ENCODE results near the gene ACP7. TPM values are rescaled to one million over a fixed set of nuclear protein-coding genes. Genes with fewer than 3 reads are reported as not detected.

ACP7 gene
- total and polyA plus RNA-seq, 10 of the 15 experiments (the other 5 are each of a cell fraction or from before 2014, with no cell fraction given) = not detected

- no TSS peak for BruUV-seq (replicated peaks)
- H3K79me2 ChIP-seq (ENCODE audit: control insufficient read depth, insufficient read depth, low read length) = no peaks in the 10 kb centered on the region
- ChIA-PET POLR2A (no interaction called here), SMC1A (ENCODE audit: uncharacterized antibody, unreplicated experiment) (interaction anchor here (0.6 to 0.7 kb wide), 2 partner anchors 39 to 88 kb away, joined by 3 read pairs; no protein-coding TSS in a partner anchor), CTCF (no interaction called here), RAD21 (ENCODE audit: unreplicated experiment) (no interaction called here)
- TF ChIP-seq SIN3A (IDR thresholded peaks at IDR 0.05; ENCODE audit: low read depth, low read length) = no peak
- FAIRE-seq = no peak
- no peak for ATAC-seq
- H3K27me3 ChIP-seq (replicated peaks in 1 of 2; ENCODE audit: control insufficient read depth in 2 of 2, insufficient read depth in 2 of 2, low read length in 1 of 2) = no peaks in the 10 kb centered on the region; a peak in 1 of 4 replicates
- no peak overlapping the region for H3K9ac ChIP-seq (ENCODE audit: control insufficient read depth, insufficient read depth, low read length)
- no peak overlapping the region for H2AFZ ChIP-seq (ENCODE audit: control insufficient read depth, low read depth, low read length)
- no peak overlapping the region for H3K4me3 ChIP-seq
- no peak overlapping the region for H3K27ac ChIP-seq (ENCODE audit: control insufficient read depth, insufficient read depth)
- WGBS (ENCODE audit: insufficient coverage, insufficient replicate concordance, low lambda C conversion rate, missing lambda C conversion rate) = 50% methylated on average over 2 of the region's 2 CpGs
- DNase-seq (ENCODE audit: low read depth, low spot score) = no peak
- no peaks in the 10 kb centered on the region; the same call in 2 of the 3 replicates for H3K9me3 ChIP-seq (replicated peaks; ENCODE audit: control insufficient read depth, insufficient read depth, low read length)
- intact Hi-C loops (cut with micrococcal nuclease; ENCODE audit: unreplicated experiment) (no loop called here), in situ Hi-C loops (cut with MboI) (no loop called here)
- H3K36me3 ChIP-seq (ENCODE audit: control insufficient read depth in 2 of 2, insufficient read depth in 2 of 2, low read length in 1 of 2) = no peaks in the 10 kb centered on the region
- no peaks in the 10 kb centered on the region for H4K20me1 ChIP-seq (ENCODE audit: control insufficient read depth, insufficient read depth)
- H3K4me1 ChIP-seq (ENCODE audit: control insufficient read depth, insufficient read depth, low read length) = no peaks in the 10 kb centered on the region
- no peak overlapping the region for H3K4me2 ChIP-seq (ENCODE audit: control insufficient read depth, insufficient read depth)
Observed at GRCh38 chr19:39054091-39054470, 30.1 kb upstream of the ACP7 start.

GRCh38 chr19:39057615-39058014, 26.6 kb upstream of the ACP7 start:
- no peak for FAIRE-seq
- ChIA-PET CTCF (interaction anchor here (1.2 to 2.1 kb wide), 2 partner anchors 20 to 95 kb away, joined by 4 to 8 read pairs; no protein-coding TSS in a partner anchor), SMC1A (ENCODE audit: uncharacterized antibody, unreplicated experiment) (interaction anchor here (0.6 kb wide), 1 partner anchor 266 kb away, joined by 4 read pairs; no protein-coding TSS in a partner anchor)
- no peak for TF ChIP-seq TAF1 (IDR thresholded peaks at IDR 0.05; ENCODE audit: borderline replicate concordance, low read depth, low read length)
- TF ChIP-seq MYB (IDR thresholded peaks at IDR 0.05; ENCODE audit: borderline replicate concordance, low read depth, low read length) = no peak
- no peak for TF ChIP-seq E2F8 (IDR thresholded peaks at IDR 0.05; ENCODE audit: low read depth, partially characterized antibody)
- no peak for TF ChIP-seq RCOR1 (conservative IDR thresholded peaks at IDR 0.05; ENCODE audit: low read depth, low read length)
- no peak for TF ChIP-seq ATF7 (IDR thresholded peaks at IDR 0.05; ENCODE audit: low read depth)
- no peak for TF ChIP-seq ZBED1 (IDR thresholded peaks at IDR 0.05; ENCODE audit: borderline replicate concordance)
- TF ChIP-seq LARP7 (IDR thresholded peaks at IDR 0.05) = no peak
- TF ChIP-seq E2F4 (IDR thresholded peaks at IDR 0.05; ENCODE audit: low read depth, low read length) = no peak
- TF ChIP-seq HDGF (IDR thresholded peaks at IDR 0.05) = no peak
- no peak for TF ChIP-seq USF2 (IDR thresholded peaks at IDR 0.05; ENCODE audit: borderline replicate concordance, low read depth, low read length)

More at GRCh38 chr19:39057615-39058014, 26.6 kb upstream of the ACP7 start:
- Histone ChIP-seq H3K4me2 (ENCODE audit: control insufficient read depth, insufficient read depth) (no peak overlapping the region), H3K27me3 (replicated peaks in 1 of 2; ENCODE audit: control insufficient read depth in 2 of 2, insufficient read depth in 2 of 2, low read length in 1 of 2) (no peaks in the 10 kb centered on the region; a peak in 1 of 4 replicates), H4K20me1 (ENCODE audit: control insufficient read depth, insufficient read depth) (no peaks in the 10 kb centered on the region), H3K4me3 (no peak overlapping the region), H3K79me2 (ENCODE audit: control insufficient read depth, insufficient read depth, low read length) (no peaks in the 10 kb centered on the region), H3K27ac (ENCODE audit: control insufficient read depth, insufficient read depth) (no peak overlapping the region), H3K4me1 (ENCODE audit: control insufficient read depth, insufficient read depth, low read length) (no peaks in the 10 kb centered on the region), H3K9ac (ENCODE audit: control insufficient read depth, insufficient read depth, low read length) (no peak overlapping the region), H3K36me3 (ENCODE audit: control insufficient read depth in 2 of 2, insufficient read depth in 2 of 2, low read length in 1 of 2) (no peaks in the 10 kb centered on the region), H3K9me3 (replicated peaks; ENCODE audit: control insufficient read depth, insufficient read depth, low read length) (no peaks in the 10 kb centered on the region; the same call in 2 of the 3 replicates), H2AFZ (ENCODE audit: control insufficient read depth, low read depth, low read length) (no peak overlapping the region)
- no peak for DNase-seq (ENCODE audit: low read depth, low spot score)
- intact Hi-C loops (cut with micrococcal nuclease; ENCODE audit: unreplicated experiment) (no loop called here), in situ Hi-C loops (cut with MboI) (no loop called here)
- BruUV-seq (replicated peaks) = no TSS peak
- POLR2A ChIA-PET = interaction anchor here (0.7 kb wide), 1 partner anchor 62 kb away, joined by 3 read pairs; no protein-coding TSS in a partner anchor
- WGBS (ENCODE audit: insufficient coverage, insufficient replicate concordance, low lambda C conversion rate, missing lambda C conversion rate) = 31% methylated on average over 3 of the region's 3 CpGs
- RAD21 ChIA-PET (ENCODE audit: unreplicated experiment) = no interaction called here
- no peak for ATAC-seq
